Measurements from ENCODE around the gene NISCH. TPM values are rescaled to one million over a fixed set of nuclear protein-coding genes. Genes with fewer than 3 reads are reported as not detected.

The NISCH gene
- total RNA-seq, 1 experiment from 2014 or later: 85.0 TPM

GRCh38 chr3:52536369-52537164, 81.2 kb downstream of the NISCH start, which contains the start of gene UQCC5 (continued):
- TF ChIP-seq AR (CRISPR knock-in tag; IDR thresholded peaks at IDR 0.05) (no peak), TEAD4 (CRISPR knock-in tag; IDR thresholded peaks at IDR 0.05) (0 out of 2 replicates have a peak, but pooled peaks have one; percentile 45), HMGXB4 (CRISPR knock-in tag; IDR thresholded peaks at IDR 0.05) (peak; percentile 80), CREM (CRISPR knock-in tag; IDR thresholded peaks at IDR 0.05) (no peak), KAT7 (CRISPR knock-in tag; IDR thresholded peaks at IDR 0.05; ENCODE audit: borderline replicate concordance) (0 out of 2 replicates have a peak, but pooled peaks have one; percentile 34), ATF1 (CRISPR knock-in tag; IDR thresholded peaks at IDR 0.05) (no peak), USF2 (CRISPR knock-in tag; IDR thresholded peaks at IDR 0.05) (peak; percentile 93), ATF2 (CRISPR knock-in tag; IDR thresholded peaks at IDR 0.05; ENCODE audit: borderline replicate concordance, low read depth) (no peak), STAT6 (CRISPR knock-in tag; conservative IDR thresholded peaks at IDR 0.05; ENCODE audit: low read depth) (0 out of 2 replicates have a peak, but pooled peaks have one; percentile 51), NR1H2 (CRISPR knock-in tag; IDR thresholded peaks at IDR 0.05) (no peak), CTCF (IDR thresholded peaks at IDR 0.05) (no peak), CREB1 (CRISPR knock-in tag; IDR thresholded peaks at IDR 0.05) (peak; percentile 90), ETV6 (CRISPR knock-in tag; IDR thresholded peaks at IDR 0.05) (peak; percentile 97), SMAD3 (CRISPR knock-in tag; IDR thresholded peaks at IDR 0.05; ENCODE audit: borderline replicate concordance) (peak; percentile 95), ZNF425 (CRISPR knock-in tag; conservative IDR thresholded peaks at IDR 0.05) (no peak), ERG (CRISPR knock-in tag; IDR thresholded peaks at IDR 0.05) (no peak), FOXK1 (CRISPR knock-in tag; IDR thresholded peaks at IDR 0.05) (peak; percentile 93), ATF6 (CRISPR knock-in tag; IDR thresholded peaks at IDR 0.05) (no peak), GRHL2 (CRISPR knock-in tag; IDR thresholded peaks at IDR 0.05; ENCODE audit: insufficient replicate concordance, severe bottlenecking) (no peak), EMX1 (CRISPR knock-in tag; IDR thresholded peaks at IDR 0.05) (0 out of 2 replicates have a peak, but pooled peaks have one; percentile 47)
